ENCODE results near the gene KSR2. TPM values are rescaled to one million over a fixed set of nuclear protein-coding genes. Genes with fewer than 3 reads are reported as not detected.

Gene KSR2
- total RNA-seq, 1 experiment from 2014 or later = 1.3 TPM

GRCh38 chr12:117699575-117699974 lies 269.2 kb downstream of the KSR2 start:
- Histone ChIP-seq H3K18ac (ENCODE audit: insufficient read length, low read depth, low read length) (no peak overlapping the region), H3K23ac (ENCODE audit: insufficient read length, low read depth, low read length) (no peak overlapping the region), H4K91ac (ENCODE audit: insufficient read length, low read depth, low read length) (no peak overlapping the region), H2BK120ac (ENCODE audit: low read depth, low read length, poor library complexity, severe bottlenecking) (no peak overlapping the region), H3K9ac (ENCODE audit: extremely low read depth, insufficient read length, low read length) (no peak overlapping the region), H4K5ac (ENCODE audit: insufficient read length, low read depth, low read length) (no peak overlapping the region), H3K79me2 (ENCODE audit: insufficient read depth, low read length) (no peaks in the 10 kb centered on the region), H3K27me3 (ENCODE audit: insufficient read depth, low read length) (no peaks in the 10 kb centered on the region), H3K4me2 (ENCODE audit: insufficient read depth, insufficient read length, low read length) (no peak overlapping the region), H2BK5ac (ENCODE audit: insufficient read length, low read length) (no peak overlapping the region), H2AK5ac (ENCODE audit: insufficient read length, low read length) (no peak overlapping the region), H3K56ac (ENCODE audit: insufficient read length, low read depth, low read length) (no peak overlapping the region), H2BK12ac (ENCODE audit: insufficient read length, low read depth, low read length) (no peak overlapping the region), H3K27ac (ENCODE audit: insufficient read length, low read depth, low read length) (no peak overlapping the region), H3K23me2 (ENCODE audit: insufficient read length, low read depth, low read length, poor library complexity, severe bottlenecking) (no peaks in the 10 kb centered on the region), H3K9me3 (ENCODE audit: control insufficient read depth, low read depth, low read length) (no peaks in the 10 kb centered on the region), H2BK20ac (ENCODE audit: low read depth, low read length, poor library complexity, severe bottlenecking) (no peak overlapping the region), H2AFZ (ENCODE audit: low read length) (no peak overlapping the region), H4K8ac (replicated peaks; ENCODE audit: insufficient read length, low read depth, low read length) (no peak overlapping the region), H2BK15ac (ENCODE audit: low read depth, low read length) (no peak overlapping the region), H3K14ac (ENCODE audit: insufficient read depth, low read length) (no peak overlapping the region), H3K4me1 (ENCODE audit: insufficient read depth, low read length) (peaks cover 4% of the 10 kb centered on the region; the same call in 1 of the 2 replicates), H4K20me1 (ENCODE audit: control insufficient read depth, insufficient read depth, insufficient read length) (no peaks in the 10 kb centered on the region), H3K79me1 (ENCODE audit: insufficient read depth, low read depth, low read length, poor library complexity, severe bottlenecking) (no peaks in the 10 kb centered on the region), H3T11ph (ENCODE audit: low read length) (no peak overlapping the region), H3K4ac (ENCODE audit: low read depth, low read length) (no peak overlapping the region)
- no CpG with 5 or more reads among the region's 5 CpGs for WGBS (ENCODE audit: extremely low coverage, insufficient read length, low lambda C conversion rate)
- TF ChIP-seq, protein P1, sequence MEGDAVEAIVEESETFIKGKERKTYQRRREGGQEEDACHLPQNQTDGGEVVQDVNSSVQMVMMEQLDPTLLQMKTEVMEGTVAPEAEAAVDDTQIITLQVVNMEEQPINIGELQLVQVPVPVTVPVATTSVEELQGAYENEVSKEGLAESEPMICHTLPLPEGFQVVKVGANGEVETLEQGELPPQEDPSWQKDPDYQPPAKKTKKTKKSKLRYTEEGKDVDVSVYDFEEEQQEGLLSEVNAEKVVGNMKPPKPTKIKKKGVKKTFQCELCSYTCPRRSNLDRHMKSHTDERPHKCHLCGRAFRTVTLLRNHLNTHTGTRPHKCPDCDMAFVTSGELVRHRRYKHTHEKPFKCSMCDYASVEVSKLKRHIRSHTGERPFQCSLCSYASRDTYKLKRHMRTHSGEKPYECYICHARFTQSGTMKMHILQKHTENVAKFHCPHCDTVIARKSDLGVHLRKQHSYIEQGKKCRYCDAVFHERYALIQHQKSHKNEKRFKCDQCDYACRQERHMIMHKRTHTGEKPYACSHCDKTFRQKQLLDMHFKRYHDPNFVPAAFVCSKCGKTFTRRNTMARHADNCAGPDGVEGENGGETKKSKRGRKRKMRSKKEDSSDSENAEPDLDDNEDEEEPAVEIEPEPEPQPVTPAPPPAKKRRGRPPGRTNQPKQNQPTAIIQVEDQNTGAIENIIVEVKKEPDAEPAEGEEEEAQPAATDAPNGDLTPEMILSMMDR (conservative IDR thresholded peaks at IDR 0.05) = no peak
- no peak for DNase-seq
- Mint-ChIP-seq H3K27ac (no peak overlapping the region), H3K36me3 (ENCODE audit: insufficient read depth in 1 of 3, low read depth in 3 of 3) (no peaks in the 10 kb centered on the region), H3K4me3 (no peak overlapping the region), H3K27me3 (ENCODE audit: low read depth) (no peaks in the 10 kb centered on the region; the same call in 1 of the 2 replicates), H3K4me1 (peaks cover 11 to 21% of the 10 kb centered on the region in 2 experiments), H3K9me3 (peaks cover 0 to under 1% of the 10 kb centered on the region in 2 experiments; a peak in 2 of 5 replicates)

Data from H9 (cell line).